Prostate gland (tissue), 2 donors: ENCODE results near the gene PNMA3. TPM values are rescaled to one million over a fixed set of nuclear protein-coding genes. Genes with fewer than 3 reads are reported as not detected.
"Not testable (repeated sequence)": the region's sequence is repeated elsewhere in the genome, so short reads cannot be mapped to it uniquely, and the experiment has no call there.

Experiments
- DNase-seq: peaks from one replicate; pipeline ENCODE4 v3.0.0-alpha.2; 2019; ENCODE audit warnings: low spot score
- H3K27ac ChIP-seq, 2 donors: fragments of 200-600 bp; sonication (generic); 2 replicates each; pipeline ENCODE4 v1.5.1; 2017 to 2019
- H3K27me3 ChIP-seq: fragments of 200-600 bp; sonication (generic); replicated peaks from 2 replicates; pipeline ENCODE4 v1.5.1; 2019; ENCODE audit not compliant: insufficient read depth
- H3K36me3 ChIP-seq, 2 donors: fragments of 200-600 bp; sonication (generic); 1 replicate in 1 of 2; 2 replicates in 1 of 2; pipeline versions ENCODE4 v1.5.1 to v1.8.1; 2017 to 2019
- H3K4me1 ChIP-seq: fragments of 200-600 bp; sonication (generic); replicated peaks from 2 replicates; pipeline ENCODE4 v1.5.1; 2019
- H3K4me3 ChIP-seq, 2 donors: fragments of 200-600 bp; sonication (generic); 2 replicates each; pipeline ENCODE4 v1.5.1; 2017 to 2019
- H3K9me3 ChIP-seq: fragments of 200-600 bp; sonication (generic); 2 replicates; pipeline ENCODE4 v1.5.1; 2017
- CTCF ChIP-seq, 4 experiments: fragments of 200-600 bp in 2 of 4; fragments of 450-650 bp in 2 of 4; sonication (generic) in 2 of 4; IDR thresholded peaks; 1 replicate in 3 of 4; 2 replicates in 1 of 4; pipeline ENCODE4 v1.5.1; 2016 to 2019; ENCODE audit warnings: antibody characterized with exemption in 4 of 4, mild to moderate bottlenecking in 2 of 4, moderate library complexity in 2 of 4
- POLR2A ChIP-seq: fragments of 450-650 bp; IDR thresholded peaks from one replicate; pipeline ENCODE4 v1.6.1; 2016; ENCODE audit warnings: antibody characterized with exemption, mild to moderate bottlenecking
- POLR2AphosphoS5 ChIP-seq: sonication (generic); formaldehyde crosslinking; IDR thresholded peaks from one replicate; pipeline ENCODE4 v1.6.1; 2017; ENCODE audit warnings: antibody characterized with exemption
- WGBS: methylation state at CpG from one replicate; pipeline ENCODE4 v1.1.5; 2018; 5-methylcytosine and 5-hydroxymethylcytosine counted together
- intact Hi-C: fragments of 100-400 bp; cut with DNase I; formaldehyde crosslinking; loops from one replicate; pipeline ENCODE4 v1.14.2; 2022
- total RNA-seq, 2 donors: library from RNA; depleted of rRNA; stranded (reverse); fragments of >200 nt; gene quantifications; one replicate each; pipeline ENCODE4 v1.1.0, GENCODE V29; 2016

The PNMA3 gene
- total RNA-seq, 2 donors from 2014 or later = 0.27 to 14.2 TPM

- H3K27me3 ChIP-seq = no peaks in the 10 kb centered on the region
- no peak overlapping the region for H3K27ac ChIP-seq
- H3K4me3 ChIP-seq = no peak overlapping the region
- H3K4me1 ChIP-seq = no peaks in the 10 kb centered on the region
- DNase-seq = no peak
- no peaks in the 10 kb centered on the region for H3K36me3 ChIP-seq
- no peak for TF ChIP-seq POLR2AphosphoS5
- no peak for TF ChIP-seq CTCF (IDR thresholded peaks at IDR 0.05)
- no peak for TF ChIP-seq POLR2A
- no peaks in the 10 kb centered on the region for H3K9me3 ChIP-seq
- intact Hi-C loops = no loop called here
Observed at GRCh38 chrX:153063315-153063714, 7.0 kb downstream of the PNMA3 start.

GRCh38 chrX:153064061-153064460 lies 7.8 kb downstream of the PNMA3 start:
- Histone ChIP-seq H3K27me3 (no peaks in the 10 kb centered on the region), H3K4me3 (no peak overlapping the region), H3K4me1 (no peaks in the 10 kb centered on the region), H3K36me3 (no peaks in the 10 kb centered on the region), H3K27ac (no peak overlapping the region), H3K9me3 (no peaks in the 10 kb centered on the region)
- TF ChIP-seq POLR2A (no peak), CTCF (IDR thresholded peaks at IDR 0.05) (no peak), POLR2AphosphoS5 (no peak)
- intact Hi-C loops = no loop called here
- no peak for DNase-seq
- 92% methylated on average over 2 of the region's 2 CpGs for WGBS

GRCh38 chrX:153065389-153065788 lies 9.1 kb downstream of the PNMA3 start:
- intact Hi-C loops = no loop called here
- Histone ChIP-seq H3K36me3 (no peaks in the 10 kb centered on the region), H3K4me3 (no peak overlapping the region), H3K9me3 (no peaks in the 10 kb centered on the region), H3K27ac (no peak overlapping the region), H3K27me3 (no peaks in the 10 kb centered on the region), H3K4me1 (no peaks in the 10 kb centered on the region)
- WGBS = 84% methylated on average over 6 of the region's 6 CpGs
- DNase-seq = no peak
- TF ChIP-seq POLR2AphosphoS5 (no peak), POLR2A (no peak), CTCF (IDR thresholded peaks at IDR 0.05) (no peak)

GRCh38 chrX:153066402-153066801 lies 10.1 kb downstream of the PNMA3 start:
- H3K27me3 ChIP-seq, DNase-seq, H3K36me3 ChIP-seq, H3K27ac ChIP-seq, intact Hi-C loops, H3K9me3 ChIP-seq, H3K4me3 ChIP-seq, H3K4me1 ChIP-seq: not testable (repeated sequence)
- WGBS = no CpG with 5 or more reads among the region's 12 CpGs

GRCh38 chrX:153071909-153072583 lies 15.8 kb downstream of the PNMA3 start, which contains the start of gene PNMA6A:
TSS of gene PNMA6A (plus strand) at chrX:153072454. CDS start at chrX:153073063, 609 bp downstream.
- H3K9me3 ChIP-seq, H3K27me3 ChIP-seq, H3K27ac ChIP-seq, intact Hi-C loops, H3K36me3 ChIP-seq, DNase-seq, H3K4me3 ChIP-seq, H3K4me1 ChIP-seq: not testable (repeated sequence)
- WGBS = no CpG with 5 or more reads among the region's 76 CpGs

GRCh38 chrX:153073331-153073730 lies 17.1 kb downstream of the PNMA3 start:
- H3K27ac ChIP-seq, intact Hi-C loops, H3K4me1 ChIP-seq, H3K9me3 ChIP-seq, H3K4me3 ChIP-seq, H3K27me3 ChIP-seq, DNase-seq, H3K36me3 ChIP-seq: not testable (repeated sequence)
- no CpG with 5 or more reads among the region's 29 CpGs for WGBS
